Caco-2 (cell line): ENCODE data around the gene NR5A2. TPM values are rescaled to one million over a fixed set of nuclear protein-coding genes. Genes with fewer than 3 reads are reported as not detected.

Experiments
- BruUV-seq: library from RNA; stranded (reverse); fragments of 400-500 nt; replicated peaks from 2 replicates; lab custom pipeline; 2021; lab: Mats Ljungman, UMichigan
- CTCF ChIA-PET: fragments of 300-600 bp; sonication (Branson Sonifier 250); formaldehyde crosslinking; loops from one replicate; lab custom pipeline; 2022; ENCODE audit warnings: antibody characterized with exemption; lab: Charles Lee
- POLR2A ChIA-PET: fragments of 300-600 bp; sonication (Branson Sonifier 250); formaldehyde crosslinking; loops from one replicate; lab custom pipeline; 2022; ENCODE audit warnings: antibody characterized with exemption; lab: Charles Lee
- DNase-seq, 2 experiments: peaks; one replicate each; pipeline versions ENCODE4 v3.0.0 to v3.0.0-alpha.2; 2020 to 2022
- H3K27me3 ChIP-seq: replicated peaks from 2 replicates; pipeline ENCODE4 v1.6.0; 2011; ENCODE audit warnings: low read length; ENCODE audit not compliant: control insufficient read depth, insufficient read depth
- H3K36me3 ChIP-seq: 2 replicates; pipeline ENCODE4 v1.5.1; 2011; ENCODE audit warnings: low read length; ENCODE audit not compliant: control insufficient read depth, insufficient read depth
- H3K4me1 ChIP-seq: fragments of 250-450 bp; sonication (Bioruptor Pico); 2 replicates; pipeline ENCODE4 v1.5.1; 2020; ENCODE audit warnings: mild to moderate bottlenecking
- H3K4me3 ChIP-seq: 2 replicates; pipeline ENCODE4 v1.5.1; 2011; ENCODE audit warnings: low read depth, mild to moderate bottlenecking, control low read depth, low read length
- H3K9me3 ChIP-seq: fragments of 250-450 bp; sonication (Bioruptor Pico); 2 replicates; pipeline ENCODE4 v1.5.1; 2020; ENCODE audit warnings: mild to moderate bottlenecking, moderate library complexity
- H3K27ac Mint-ChIP-seq: one replicate; pipeline ENCODE4 v1.8.0; 2022; ENCODE audit warnings: mixed read lengths; ENCODE audit not compliant: unreplicated experiment
- H3K27me3 Mint-ChIP-seq: one replicate; pipeline ENCODE4 v1.8.0; 2022; ENCODE audit warnings: mixed read lengths; ENCODE audit not compliant: insufficient read depth, unreplicated experiment
- H3K36me3 Mint-ChIP-seq: one replicate; pipeline ENCODE4 v1.8.0; 2022; ENCODE audit warnings: mild to moderate bottlenecking, mixed read lengths; ENCODE audit not compliant: insufficient read depth, unreplicated experiment
- H3K4me1 Mint-ChIP-seq: one replicate; pipeline ENCODE4 v1.8.0; 2022; ENCODE audit warnings: low read depth, mixed read lengths; ENCODE audit not compliant: unreplicated experiment
- H3K4me3 Mint-ChIP-seq: one replicate; pipeline ENCODE4 v1.8.0; 2022; ENCODE audit warnings: mild to moderate bottlenecking, moderate library complexity, mixed read lengths; ENCODE audit not compliant: unreplicated experiment
- H3K9me3 Mint-ChIP-seq: one replicate; pipeline ENCODE4 v1.8.0; 2022; ENCODE audit warnings: mixed read lengths; ENCODE audit not compliant: unreplicated experiment
- CTCF ChIP-seq, 2 experiments: fragments of 200-600 bp in 1 of 2; IDR thresholded peaks; 1 replicate in 1 of 2; 2 replicates in 1 of 2; pipeline versions ENCODE4 v1.5.1 to v1.8.0; 2011 to 2022; ENCODE audit warnings: antibody characterized with exemption in 1 of 2, control low read depth in 1 of 2, inconsistent platforms in 1 of 2, low read depth in 1 of 2, low read length in 1 of 2, mild to moderate bottlenecking in 1 of 2, moderate library complexity in 1 of 2; ENCODE audit not compliant: insufficient read depth in 1 of 2, severe bottlenecking in 1 of 2, unreplicated experiment in 1 of 2
- intact Hi-C: fragments of 100-400 bp; cut with micrococcal nuclease; formaldehyde crosslinking; loops from one replicate; pipeline ENCODE4 v1.10.0; 2022; ENCODE audit not compliant: unreplicated experiment
- total RNA-seq: library from RNA; stranded (reverse); gene quantifications from 2 replicates; pipeline ENCODE4 v1.2.3, GENCODE V29; 2022

The NR5A2 gene
- total RNA-seq, 1 experiment from 2014 or later, result 6.5 TPM

- Mint-ChIP-seq H3K4me1 (peaks cover 16% of the 10 kb centered on the region), H3K9me3 (no peaks in the 10 kb centered on the region), H3K27ac (no peak overlapping the region), H3K4me3 (no peak overlapping the region), H3K27me3 (no peaks in the 10 kb centered on the region), H3K36me3 (no peaks in the 10 kb centered on the region)
- no peaks in the 10 kb centered on the region for H3K9me3 ChIP-seq
- no peaks in the 10 kb centered on the region; the same call in 1 of the 2 replicates for H3K36me3 ChIP-seq
- intact Hi-C loops, result no loop called here
- ChIA-PET POLR2A (no interaction called here), CTCF (no interaction called here)
- no TSS peak for BruUV-seq
- DNase-seq, result no peak
- H3K27me3 ChIP-seq, result no peaks in the 10 kb centered on the region
- H3K4me3 ChIP-seq, result no peak overlapping the region
- H3K4me1 ChIP-seq, result peaks cover 12% of the 10 kb centered on the region
- no peak for TF ChIP-seq CTCF (IDR thresholded peaks at IDR 0.05; ENCODE audit: insufficient read depth in 1 of 2, low read depth in 1 of 2, low read length in 1 of 2, severe bottlenecking in 1 of 2, unreplicated experiment in 1 of 2)
Observed at GRCh38 chr1:200162258-200162657, 134.7 kb downstream of the NR5A2 start.

- no peak for TF ChIP-seq CTCF (IDR thresholded peaks at IDR 0.05; ENCODE audit: insufficient read depth in 1 of 2, low read depth in 1 of 2, low read length in 1 of 2, severe bottlenecking in 1 of 2, unreplicated experiment in 1 of 2)
- Mint-ChIP-seq H3K4me3 (no peak overlapping the region), H3K27me3 (no peaks in the 10 kb centered on the region), H3K27ac (no peak overlapping the region), H3K9me3 (no peaks in the 10 kb centered on the region), H3K36me3 (no peaks in the 10 kb centered on the region), H3K4me1 (peaks cover 16% of the 10 kb centered on the region)
- DNase-seq, result no peak
- Histone ChIP-seq H3K27me3 (no peaks in the 10 kb centered on the region), H3K36me3 (no peaks in the 10 kb centered on the region; the same call in 1 of the 2 replicates), H3K4me1 (peaks cover 12% of the 10 kb centered on the region), H3K9me3 (no peaks in the 10 kb centered on the region), H3K4me3 (no peak overlapping the region)
- CTCF ChIA-PET, result no interaction called here
- BruUV-seq, result no TSS peak
- intact Hi-C loops, result no loop called here
- POLR2A ChIA-PET, result no interaction called here
Observed at GRCh38 chr1:200162877-200163276, 135.4 kb downstream of the NR5A2 start.

GRCh38 chr1:200163911-200164310 is 136.4 kb downstream of the NR5A2 start:
- no peak overlapping the region for H3K27ac Mint-ChIP-seq
- TF ChIP-seq CTCF (IDR thresholded peaks at IDR 0.05; ENCODE audit: insufficient read depth in 1 of 2, low read depth in 1 of 2, low read length in 1 of 2, severe bottlenecking in 1 of 2, unreplicated experiment in 1 of 2), result no peak
- Histone ChIP-seq H3K4me3 (no peak overlapping the region), H3K4me1 (peaks cover 12% of the 10 kb centered on the region), H3K36me3 (no peaks in the 10 kb centered on the region; the same call in 1 of the 2 replicates), H3K27me3 (no peaks in the 10 kb centered on the region), H3K9me3 (no peaks in the 10 kb centered on the region)
- ChIA-PET POLR2A (no interaction called here), CTCF (no interaction called here)
- DNase-seq, result no peak
- no peaks in the 10 kb centered on the region for H3K9me3 Mint-ChIP-seq
- no peaks in the 10 kb centered on the region for H3K27me3 Mint-ChIP-seq
- BruUV-seq, result no TSS peak
- H3K4me3 Mint-ChIP-seq, result no peak overlapping the region
- no peaks in the 10 kb centered on the region for H3K36me3 Mint-ChIP-seq
- peaks cover 16% of the 10 kb centered on the region for H3K4me1 Mint-ChIP-seq
- intact Hi-C loops, result no loop called here
